Progenitor cell of endocrine pancreas (in vitro differentiated cells): ENCODE data around the gene PAFAH1B2. TPM values are rescaled to one million over a fixed set of nuclear protein-coding genes. Genes with fewer than 3 reads are reported as not detected.
A peak's percentile ranks its signal among the peaks of the same experiment; 100 is the strongest.

Experiments
- DNase-seq: peaks from one replicate; pipeline ENCODE4 v3.0.0; 2021; ENCODE audit warnings: low spot score; ENCODE audit not compliant: unreplicated experiment
- H3K27ac Mint-ChIP-seq: 2 replicates; pipeline ENCODE4 v1.8.0; 2021; ENCODE audit warnings: mild to moderate bottlenecking, moderate library complexity, mixed read lengths
- H3K27me3 Mint-ChIP-seq: 2 replicates; pipeline ENCODE4 v1.8.0; 2021; ENCODE audit warnings: mixed read lengths
- H3K36me3 Mint-ChIP-seq: 2 replicates; pipeline ENCODE4 v1.8.0; 2022; ENCODE audit warnings: mixed read lengths; ENCODE audit not compliant: insufficient read depth
- H3K4me1 Mint-ChIP-seq: 2 replicates; pipeline ENCODE4 v1.8.0; 2021; ENCODE audit warnings: low read depth, mixed read lengths
- H3K4me3 Mint-ChIP-seq: 2 replicates; pipeline ENCODE4 v1.8.0; 2021; ENCODE audit warnings: low read depth, mild to moderate bottlenecking, moderate library complexity, mixed read lengths
- H3K9me3 Mint-ChIP-seq: 2 replicates; pipeline ENCODE4 v1.8.0; 2021; ENCODE audit warnings: low read depth, mixed read lengths
- total RNA-seq: library from RNA; stranded (reverse); gene quantifications from 2 replicates; pipeline ENCODE4 v1.2.1, GENCODE V29; 2021
- TF ChIP-seq, protein P1 (sequence below): fragments of 200-600 bp; sonication (generic); IDR thresholded peaks from one replicate; pipeline ENCODE4 v1.5.0; 2021; ENCODE audit warnings: antibody characterized with exemption, mild to moderate bottlenecking; ENCODE audit not compliant: unreplicated experiment

Gene PAFAH1B2
- total RNA-seq, 1 donor from 2014 or later, result 121 TPM

DNA sequence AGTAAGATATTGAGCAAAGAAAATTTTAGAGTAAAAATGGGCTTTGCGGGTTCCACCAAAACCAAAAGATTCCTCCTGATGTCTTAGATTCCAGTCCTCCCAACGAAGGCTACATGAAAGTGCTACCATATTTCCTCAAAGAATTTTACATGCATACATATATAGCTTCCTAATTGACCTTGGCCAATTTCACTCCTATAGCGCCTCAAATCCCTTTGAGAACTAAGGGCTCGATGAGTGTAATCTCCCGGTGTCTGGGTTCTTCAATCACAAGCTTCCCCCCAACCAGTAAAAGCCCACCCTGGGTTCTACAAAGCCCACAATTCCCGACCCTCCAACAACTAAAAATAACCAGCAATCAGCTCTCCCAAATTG lies 47.1 kb upstream of the PAFAH1B2 start:
- H3K27me3 Mint-ChIP-seq, result no peaks in the 10 kb centered on the region
- H3K27ac Mint-ChIP-seq, result peak overlapping the region; percentile 95
- peaks cover 6% of the 10 kb centered on the region for H3K36me3 Mint-ChIP-seq
- peak overlapping the region; percentile 98 for H3K4me3 Mint-ChIP-seq
- TF ChIP-seq, protein P1, sequence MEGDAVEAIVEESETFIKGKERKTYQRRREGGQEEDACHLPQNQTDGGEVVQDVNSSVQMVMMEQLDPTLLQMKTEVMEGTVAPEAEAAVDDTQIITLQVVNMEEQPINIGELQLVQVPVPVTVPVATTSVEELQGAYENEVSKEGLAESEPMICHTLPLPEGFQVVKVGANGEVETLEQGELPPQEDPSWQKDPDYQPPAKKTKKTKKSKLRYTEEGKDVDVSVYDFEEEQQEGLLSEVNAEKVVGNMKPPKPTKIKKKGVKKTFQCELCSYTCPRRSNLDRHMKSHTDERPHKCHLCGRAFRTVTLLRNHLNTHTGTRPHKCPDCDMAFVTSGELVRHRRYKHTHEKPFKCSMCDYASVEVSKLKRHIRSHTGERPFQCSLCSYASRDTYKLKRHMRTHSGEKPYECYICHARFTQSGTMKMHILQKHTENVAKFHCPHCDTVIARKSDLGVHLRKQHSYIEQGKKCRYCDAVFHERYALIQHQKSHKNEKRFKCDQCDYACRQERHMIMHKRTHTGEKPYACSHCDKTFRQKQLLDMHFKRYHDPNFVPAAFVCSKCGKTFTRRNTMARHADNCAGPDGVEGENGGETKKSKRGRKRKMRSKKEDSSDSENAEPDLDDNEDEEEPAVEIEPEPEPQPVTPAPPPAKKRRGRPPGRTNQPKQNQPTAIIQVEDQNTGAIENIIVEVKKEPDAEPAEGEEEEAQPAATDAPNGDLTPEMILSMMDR, result no peak
- no peak for DNase-seq
- H3K9me3 Mint-ChIP-seq, result peaks cover 2% of the 10 kb centered on the region
- H3K4me1 Mint-ChIP-seq, result peaks cover 48% of the 10 kb centered on the region

DNA sequence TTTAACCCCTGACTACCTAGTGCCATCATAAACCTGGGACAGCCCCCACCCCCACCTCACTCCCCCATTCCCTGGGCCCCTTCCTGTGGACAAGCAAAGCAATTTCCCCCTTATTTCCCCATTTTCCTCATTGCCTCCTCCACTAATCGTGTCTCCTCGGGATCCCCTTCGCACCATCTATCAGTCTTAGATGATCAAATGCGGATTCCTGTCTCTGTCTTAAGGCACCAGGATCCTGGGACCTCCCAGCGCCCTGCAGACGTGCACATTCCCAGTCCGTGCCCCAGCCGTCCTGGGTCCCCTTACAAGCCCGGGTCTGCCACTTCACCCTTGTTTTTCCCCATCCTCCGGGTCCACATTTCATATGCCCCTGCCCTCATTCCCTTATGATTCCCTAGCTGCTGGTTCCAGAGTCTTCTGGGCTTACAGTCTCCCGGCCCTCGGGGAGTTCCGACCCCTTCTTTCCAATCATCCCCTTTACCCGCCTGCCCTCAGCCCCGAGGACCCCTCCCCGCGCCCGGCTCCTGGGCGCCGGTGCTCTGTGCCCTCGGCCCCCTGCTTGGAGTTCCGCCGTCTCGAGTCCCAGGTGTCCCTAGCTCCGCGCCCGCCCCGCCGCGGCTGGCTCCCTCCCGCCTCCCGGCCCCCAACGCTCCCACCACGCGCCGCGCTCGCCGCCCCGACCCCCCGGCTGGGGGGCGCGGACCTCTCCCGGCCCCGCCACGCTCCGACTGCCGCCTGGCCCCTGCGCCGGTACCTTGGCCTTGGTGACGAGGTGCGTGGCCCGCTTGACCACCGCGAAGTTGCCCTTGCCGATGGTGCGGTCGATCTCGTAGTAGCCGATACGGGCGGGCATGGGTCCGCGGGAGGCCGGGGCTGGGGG lies 46.5 kb upstream of the PAFAH1B2 start:
- H3K27me3 Mint-ChIP-seq, result no peaks in the 10 kb centered on the region
- peak; percentile 45 for DNase-seq
- H3K27ac Mint-ChIP-seq, result peak overlapping the region; percentile 95
- H3K36me3 Mint-ChIP-seq, result no peaks in the 10 kb centered on the region
- H3K4me3 Mint-ChIP-seq, result peak overlapping the region; percentile 98
- H3K9me3 Mint-ChIP-seq, result no peaks in the 10 kb centered on the region
- peaks cover 48% of the 10 kb centered on the region for H3K4me1 Mint-ChIP-seq
- TF ChIP-seq, protein P1, result no peak

DNA sequence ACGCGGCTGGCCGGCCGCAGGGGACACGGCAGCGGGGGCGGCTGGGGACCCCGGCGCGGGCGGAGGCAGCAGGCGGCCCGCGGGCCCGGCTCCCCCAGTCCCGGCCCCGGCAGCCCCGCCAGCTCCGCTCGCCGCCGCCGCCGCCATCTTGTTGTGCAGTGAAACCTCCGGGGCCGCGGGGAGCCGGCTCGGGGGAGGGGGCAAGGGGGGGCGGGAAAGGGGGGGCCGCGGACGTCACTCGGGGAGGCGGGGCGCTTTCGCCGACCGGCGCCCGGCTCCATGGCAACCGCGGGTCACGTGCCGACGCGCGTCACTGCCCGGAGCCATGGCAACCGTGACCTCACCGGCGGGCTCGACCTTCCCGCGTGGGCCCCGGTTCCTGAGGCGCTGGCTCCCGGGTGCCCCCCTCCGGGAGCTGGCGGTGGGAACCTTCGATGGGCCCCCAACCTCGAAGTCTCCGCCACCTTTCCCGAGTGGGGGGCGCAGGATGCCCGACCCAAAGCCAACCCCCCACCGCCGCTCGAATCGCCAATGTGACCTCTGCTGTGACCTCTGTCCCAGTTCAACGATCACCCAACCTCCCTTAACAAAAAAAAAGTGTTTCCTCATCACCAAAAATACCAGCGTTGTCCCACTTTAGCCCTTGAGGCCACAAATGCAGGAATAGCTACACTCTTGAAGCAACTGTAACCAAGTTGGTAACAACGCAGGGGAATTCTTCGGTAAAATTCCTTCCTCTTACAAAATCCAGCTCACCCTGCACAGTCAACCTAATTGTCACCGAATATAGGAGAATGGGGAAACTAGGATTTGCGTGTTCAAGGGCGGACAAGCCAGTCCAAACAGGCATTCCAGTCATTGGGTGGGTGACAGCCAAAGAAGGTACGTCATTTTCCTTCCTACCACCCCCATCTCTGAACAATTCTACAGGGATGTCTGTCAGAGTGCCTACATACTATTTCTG lies 45.5 kb upstream of the PAFAH1B2 start, which contains the start of gene SIK3:
Gene SIK3 (minus strand): TSS at position 160 of the 964 bp plus-strand sequence. CDS start 13 bp downstream, at position 147.
- Mint-ChIP-seq H3K4me3 (peak within 1 kb of the TSS; percentile 98), H3K9me3 (no peaks in the 10 kb centered on the region), H3K27ac (peak within 1 kb of the TSS; percentile 97), H3K36me3 (no peaks in the 10 kb centered on the region), H3K4me1 (peaks cover 45% of the 10 kb centered on the region), H3K27me3 (no peaks in the 10 kb centered on the region)
- DNase-seq, result peak; percentile 86
- TF ChIP-seq, protein P1, result peak; percentile 49

DNA sequence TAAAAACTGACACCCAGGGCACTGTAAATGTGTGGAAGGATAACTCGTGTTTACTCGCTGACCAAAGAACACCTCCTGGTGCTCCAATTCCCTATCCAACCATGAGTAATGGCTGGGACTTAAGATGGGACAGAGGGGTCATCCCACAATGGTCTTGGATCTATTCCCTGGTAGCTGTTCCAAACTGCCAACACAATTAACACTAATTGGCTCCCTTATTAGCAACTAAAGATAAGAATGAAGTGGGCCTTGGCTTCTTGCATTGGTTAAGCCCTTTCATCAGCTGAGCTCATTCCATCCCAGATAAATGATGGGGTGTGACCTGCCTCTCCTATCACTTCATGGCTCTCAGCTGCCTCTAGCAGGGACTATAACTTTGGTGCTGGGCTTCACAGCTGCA lies 44.4 kb upstream of the PAFAH1B2 start:
- DNase-seq, result no peak
- peaks cover 39% of the 10 kb centered on the region for H3K4me1 Mint-ChIP-seq
- H3K4me3 Mint-ChIP-seq, result peak overlapping the region; percentile 86
- H3K27me3 Mint-ChIP-seq, result no peaks in the 10 kb centered on the region
- no peaks in the 10 kb centered on the region for H3K36me3 Mint-ChIP-seq
- TF ChIP-seq, protein P1, result no peak
- peak overlapping the region; percentile 38 for H3K27ac Mint-ChIP-seq
- no peaks in the 10 kb centered on the region for H3K9me3 Mint-ChIP-seq

DNA sequence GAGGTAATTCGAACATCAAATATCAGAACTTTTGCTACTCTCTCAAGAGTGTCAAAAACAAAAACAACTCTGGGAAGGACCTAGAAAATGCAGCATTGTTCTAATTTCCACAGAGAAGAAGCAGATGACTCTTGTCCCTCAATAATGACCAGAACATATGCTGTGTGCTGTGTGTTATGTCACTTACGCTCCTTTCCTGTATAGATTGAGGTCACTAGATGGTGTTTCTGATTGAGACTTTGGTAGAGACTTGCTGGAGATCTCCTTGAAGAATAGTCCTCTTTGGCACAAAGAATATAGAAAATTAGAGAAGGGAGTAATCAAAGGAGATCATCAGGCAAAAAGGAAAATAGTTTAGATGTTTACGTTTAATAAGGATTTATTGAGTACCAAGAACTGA lies 43.5 kb upstream of the PAFAH1B2 start:
- Mint-ChIP-seq H3K4me1 (peaks cover 31% of the 10 kb centered on the region), H3K9me3 (no peaks in the 10 kb centered on the region), H3K36me3 (no peaks in the 10 kb centered on the region), H3K27me3 (no peaks in the 10 kb centered on the region), H3K4me3 (no peak overlapping the region), H3K27ac (peak overlapping the region; percentile 30)
- DNase-seq, result no peak
- TF ChIP-seq, protein P1, result no peak
